PFSK-1 (cell line): ENCODE measurements around the gene GJA10.

Experiments used
- POLR2AphosphoS5 ChIP-seq: IDR thresholded peaks from 2 replicates; pipeline ENCODE4 v1.6.1; 2012; ENCODE audit warnings: low read depth, mild to moderate bottlenecking, control low read depth, low read length, moderate library complexity
- SIN3A ChIP-seq: IDR thresholded peaks from 2 replicates; pipeline ENCODE4 v1.6.1; 2012; ENCODE audit warnings: mild to moderate bottlenecking, low read length, moderate library complexity, borderline replicate concordance; ENCODE audit not compliant: insufficient read depth
- TAF1 ChIP-seq: IDR thresholded peaks from 2 replicates; pipeline ENCODE4 v1.6.1; 2012; ENCODE audit warnings: low read length, control low read depth, borderline replicate concordance; ENCODE audit not compliant: insufficient read depth

- no peak for TF ChIP-seq TAF1
- no peak for TF ChIP-seq SIN3A
- TF ChIP-seq POLR2AphosphoS5, result no peak
These were observed 40.6 kb downstream of the GJA10 start for GRCh38 chr6:89934685-89935366.
